ENCODE measurements around the gene DOC2A. TPM values are rescaled to one million over a fixed set of nuclear protein-coding genes. Genes with fewer than 3 reads are reported as not detected.

DOC2A gene
- total and polyA plus RNA-seq, 9 of the 15 experiments (the other 6 are each of a cell fraction or from before 2014, with no cell fraction given): 0.03 to 0.38 (median 0.28) TPM; not detected in 1

GRCh38 chr16:29961479-29962343 is 49.1 kb downstream of the DOC2A start, which contains the start of gene TMEM219 (continued):
- TF ChIP-seq, protein P1, sequence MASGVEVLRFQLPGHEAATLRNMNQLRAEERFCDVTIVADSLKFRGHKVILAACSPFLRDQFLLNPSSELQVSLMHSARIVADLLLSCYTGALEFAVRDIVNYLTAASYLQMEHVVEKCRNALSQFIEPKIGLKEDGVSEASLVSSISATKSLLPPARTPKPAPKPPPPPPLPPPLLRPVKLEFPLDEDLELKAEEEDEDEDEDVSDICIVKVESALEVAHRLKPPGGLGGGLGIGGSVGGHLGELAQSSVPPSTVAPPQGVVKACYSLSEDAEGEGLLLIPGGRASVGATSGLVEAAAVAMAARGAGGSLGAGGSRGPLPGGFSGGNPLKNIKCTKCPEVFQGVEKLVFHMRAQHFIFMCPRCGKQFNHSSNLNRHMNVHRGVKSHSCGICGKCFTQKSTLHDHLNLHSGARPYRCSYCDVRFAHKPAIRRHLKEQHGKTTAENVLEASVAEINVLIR (CRISPR knock-in tag; IDR thresholded peaks at IDR 0.05): peak; percentile 59; the same call in 1 of the 2 replicates
- TF ChIP-seq TAF9B (IDR thresholded peaks at IDR 0.05; ENCODE audit: partially characterized antibody) (peak; percentile 30), ZFP1 (CRISPR knock-in tag; IDR thresholded peaks at IDR 0.05) (no peak), ETV1 (tag; conservative IDR thresholded peaks at IDR 0.05; ENCODE audit: low read depth) (0 out of 2 replicates have a peak, but pooled peaks have one; percentile 6), ZFX (CRISPR knock-in tag; IDR thresholded peaks at IDR 0.05) (peak; percentile 52), EP400 (IDR thresholded peaks at IDR 0.05) (peak; percentile 71; the same call in 1 of the 2 replicates), MYC (IDR thresholded peaks at IDR 0.05; ENCODE audit: low read depth, low read length) (peak; percentile 66), MYC (CRISPR knock-in tag; IDR thresholded peaks at IDR 0.05; ENCODE audit: borderline replicate concordance, low read depth) (0 out of 2 replicates have a peak, but pooled peaks have one; percentile 21), PHF8 (IDR thresholded peaks at IDR 0.05; ENCODE audit: borderline replicate concordance, low read length) (peak; percentile 76; the same call in 1 of the 2 replicates), ZNF23 (CRISPR knock-in tag; IDR thresholded peaks at IDR 0.05) (no peak), EGR1 (conservative IDR thresholded peaks at IDR 0.05) (peak; percentile 74), NFIC (IDR thresholded peaks at IDR 0.05) (peak; percentile 37; the same call in 1 of the 2 replicates), XRCC3 (IDR thresholded peaks at IDR 0.05) (no peak), GTF3C2 (IDR thresholded peaks at IDR 0.05; ENCODE audit: borderline replicate concordance, extremely low read depth, insufficient read length) (no peak), SNAPC5 (CRISPR knock-in tag; IDR thresholded peaks at IDR 0.05) (no peak), TBP (optimal IDR thresholded peaks at IDR 0.05; ENCODE audit: low read depth, low read length) (peak; percentile 69)
- TF ChIP-seq, protein P2, sequence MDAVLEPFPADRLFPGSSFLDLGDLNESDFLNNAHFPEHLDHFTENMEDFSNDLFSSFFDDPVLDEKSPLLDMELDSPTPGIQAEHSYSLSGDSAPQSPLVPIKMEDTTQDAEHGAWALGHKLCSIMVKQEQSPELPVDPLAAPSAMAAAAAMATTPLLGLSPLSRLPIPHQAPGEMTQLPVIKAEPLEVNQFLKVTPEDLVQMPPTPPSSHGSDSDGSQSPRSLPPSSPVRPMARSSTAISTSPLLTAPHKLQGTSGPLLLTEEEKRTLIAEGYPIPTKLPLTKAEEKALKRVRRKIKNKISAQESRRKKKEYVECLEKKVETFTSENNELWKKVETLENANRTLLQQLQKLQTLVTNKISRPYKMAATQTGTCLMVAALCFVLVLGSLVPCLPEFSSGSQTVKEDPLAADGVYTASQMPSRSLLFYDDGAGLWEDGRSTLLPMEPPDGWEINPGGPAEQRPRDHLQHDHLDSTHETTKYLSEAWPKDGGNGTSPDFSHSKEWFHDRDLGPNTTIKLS (IDR thresholded peaks at IDR 0.05; ENCODE audit: borderline replicate concordance, low read depth): peak; percentile 80
- TF ChIP-seq, protein P3, sequence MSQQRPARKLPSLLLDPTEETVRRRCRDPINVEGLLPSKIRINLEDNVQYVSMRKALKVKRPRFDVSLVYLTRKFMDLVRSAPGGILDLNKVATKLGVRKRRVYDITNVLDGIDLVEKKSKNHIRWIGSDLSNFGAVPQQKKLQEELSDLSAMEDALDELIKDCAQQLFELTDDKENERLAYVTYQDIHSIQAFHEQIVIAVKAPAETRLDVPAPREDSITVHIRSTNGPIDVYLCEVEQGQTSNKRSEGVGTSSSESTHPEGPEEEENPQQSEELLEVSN (IDR thresholded peaks at IDR 0.05; ENCODE audit: borderline replicate concordance in 1 of 2, extremely low read depth in 1 of 2, insufficient read depth in 1 of 2, insufficient read length in 1 of 2, low read depth in 1 of 2, low read length in 1 of 2, poor library complexity in 1 of 2, severe bottlenecking in 1 of 2): peak; percentile 43 to 57
